Mesothelial cell of epicardium (in vitro differentiated cells): Measurements from ENCODE around the gene CEP44. TPM values are rescaled to one million over a fixed set of nuclear protein-coding genes. Genes with fewer than 3 reads are reported as not detected.

Experiments
- DNase-seq, 2 experiments: peaks; one replicate each; pipeline ENCODE4 v3.0.0; 2021; ENCODE audit warnings: low spot score in 2 of 2; ENCODE audit not compliant: unreplicated experiment in 2 of 2
- H3K27ac Mint-ChIP-seq: 2 replicates; pipeline ENCODE4 v1.8.0; 2021; ENCODE audit warnings: mixed read lengths
- H3K27me3 Mint-ChIP-seq: 2 replicates; pipeline ENCODE4 v1.8.0; 2021; ENCODE audit warnings: low read depth, mixed read lengths
- H3K36me3 Mint-ChIP-seq: 2 replicates; pipeline ENCODE4 v1.8.0; 2021; ENCODE audit warnings: mixed read lengths
- H3K4me1 Mint-ChIP-seq: 2 replicates; pipeline ENCODE4 v1.8.0; 2021; ENCODE audit warnings: mixed read lengths
- H3K4me3 Mint-ChIP-seq: 2 replicates; pipeline ENCODE4 v1.8.0; 2021; ENCODE audit warnings: mild to moderate bottlenecking, moderate library complexity, mixed read lengths
- H3K9me3 Mint-ChIP-seq: 2 replicates; pipeline ENCODE4 v1.8.0; 2021; ENCODE audit warnings: mixed read lengths
- total RNA-seq: library from RNA; stranded (reverse); gene quantifications from 3 replicates; pipeline ENCODE4 v1.2.1, GENCODE V29; 2021
- TF ChIP-seq, protein P1 (sequence below): fragments of 200-600 bp; sonication (generic); IDR thresholded peaks from one replicate; pipeline ENCODE4 v1.5.0; 2021; ENCODE audit warnings: antibody characterized with exemption; ENCODE audit not compliant: unreplicated experiment

The CEP44 gene
- total RNA-seq, 1 donor from 2014 or later = 24.1 TPM

GRCh38 chr4:174248407-174248806 is 35.3 kb upstream of the CEP44 start:
- TF ChIP-seq, protein P1, sequence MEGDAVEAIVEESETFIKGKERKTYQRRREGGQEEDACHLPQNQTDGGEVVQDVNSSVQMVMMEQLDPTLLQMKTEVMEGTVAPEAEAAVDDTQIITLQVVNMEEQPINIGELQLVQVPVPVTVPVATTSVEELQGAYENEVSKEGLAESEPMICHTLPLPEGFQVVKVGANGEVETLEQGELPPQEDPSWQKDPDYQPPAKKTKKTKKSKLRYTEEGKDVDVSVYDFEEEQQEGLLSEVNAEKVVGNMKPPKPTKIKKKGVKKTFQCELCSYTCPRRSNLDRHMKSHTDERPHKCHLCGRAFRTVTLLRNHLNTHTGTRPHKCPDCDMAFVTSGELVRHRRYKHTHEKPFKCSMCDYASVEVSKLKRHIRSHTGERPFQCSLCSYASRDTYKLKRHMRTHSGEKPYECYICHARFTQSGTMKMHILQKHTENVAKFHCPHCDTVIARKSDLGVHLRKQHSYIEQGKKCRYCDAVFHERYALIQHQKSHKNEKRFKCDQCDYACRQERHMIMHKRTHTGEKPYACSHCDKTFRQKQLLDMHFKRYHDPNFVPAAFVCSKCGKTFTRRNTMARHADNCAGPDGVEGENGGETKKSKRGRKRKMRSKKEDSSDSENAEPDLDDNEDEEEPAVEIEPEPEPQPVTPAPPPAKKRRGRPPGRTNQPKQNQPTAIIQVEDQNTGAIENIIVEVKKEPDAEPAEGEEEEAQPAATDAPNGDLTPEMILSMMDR = no peak
- Mint-ChIP-seq H3K27ac (no peak overlapping the region), H3K4me1 (peaks cover 11% of the 10 kb centered on the region), H3K36me3 (no peaks in the 10 kb centered on the region), H3K9me3 (no peaks in the 10 kb centered on the region), H3K4me3 (no peak overlapping the region), H3K27me3 (no peaks in the 10 kb centered on the region)
- DNase-seq = no peak

GRCh38 chr4:174252412-174252811 is 31.3 kb upstream of the CEP44 start:
- H3K9me3 Mint-ChIP-seq = no peaks in the 10 kb centered on the region
- DNase-seq = no peak
- H3K27ac Mint-ChIP-seq = no peak overlapping the region
- peaks cover 5% of the 10 kb centered on the region for H3K4me1 Mint-ChIP-seq
- TF ChIP-seq, protein P1 = no peak
- H3K36me3 Mint-ChIP-seq = peaks cover 5% of the 10 kb centered on the region
- H3K4me3 Mint-ChIP-seq = no peak overlapping the region
- no peaks in the 10 kb centered on the region for H3K27me3 Mint-ChIP-seq

DNA sequence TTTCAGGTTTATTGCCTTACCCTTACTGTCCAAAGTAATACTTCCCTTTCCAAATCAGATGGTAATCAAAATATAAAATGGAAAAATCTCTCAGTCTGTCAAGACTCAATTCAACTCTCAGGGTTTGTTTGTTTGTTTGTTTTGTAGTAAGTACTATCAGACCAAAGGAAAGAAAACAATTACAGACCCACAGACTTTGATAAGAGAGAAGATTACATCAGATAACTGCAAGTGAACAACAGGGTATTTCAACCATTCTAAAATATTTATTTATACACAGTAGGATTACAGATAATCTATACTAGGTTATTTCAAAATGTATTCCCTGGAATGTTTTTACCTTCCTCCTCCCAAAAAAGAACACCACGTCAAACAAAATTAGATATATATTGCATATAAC is 29.1 kb upstream of the CEP44 start:
- H3K9me3 Mint-ChIP-seq = no peaks in the 10 kb centered on the region

DNA sequence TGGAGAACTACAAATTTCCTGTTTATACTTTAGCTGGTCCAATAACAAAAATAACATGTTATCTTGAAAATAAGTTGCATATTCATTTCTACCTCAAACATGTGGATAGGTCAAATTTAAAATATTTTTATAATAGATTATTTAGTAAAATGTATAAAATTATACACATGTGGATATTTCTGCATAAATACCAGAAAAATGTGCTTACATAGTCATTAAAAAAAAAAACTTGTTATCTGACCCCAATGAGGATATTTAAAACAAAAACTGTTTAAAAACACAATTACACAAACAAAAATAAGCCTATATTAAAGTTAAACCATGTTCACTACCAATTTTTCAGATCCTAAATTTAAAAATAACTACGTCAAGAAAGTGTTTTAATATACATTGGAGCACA is 28.3 kb upstream of the CEP44 start:
- peaks cover 5% of the 10 kb centered on the region for H3K36me3 Mint-ChIP-seq
- TF ChIP-seq, protein P1 = no peak
- no peak for DNase-seq

More for the DNA sequence above, 29.1 kb upstream of the CEP44 start:
- Mint-ChIP-seq H3K27me3 (no peaks in the 10 kb centered on the region), H3K36me3 (peaks cover 5% of the 10 kb centered on the region), H3K4me1 (peaks cover 5% of the 10 kb centered on the region), H3K4me3 (no peak overlapping the region), H3K27ac (no peak overlapping the region)
- TF ChIP-seq, protein P1 = no peak
- DNase-seq = no peak

DNA sequence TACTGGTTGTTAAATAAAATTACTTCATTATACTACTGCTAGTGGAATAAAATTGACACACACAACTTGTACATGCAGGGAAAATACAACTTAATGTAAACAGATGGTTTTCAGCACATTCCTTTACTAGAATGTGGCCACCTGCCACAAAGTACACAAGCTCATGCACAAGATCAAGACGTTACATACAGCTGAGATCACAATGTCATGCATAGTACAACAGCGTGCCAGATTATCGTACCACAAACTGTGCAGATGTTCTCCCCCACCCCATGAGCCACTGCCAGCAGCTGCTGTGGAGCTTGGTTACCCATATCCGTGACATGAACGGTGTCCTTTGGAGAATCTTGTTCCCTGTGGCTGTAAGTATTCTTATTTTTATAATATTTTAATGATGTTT is 27.9 kb upstream of the CEP44 start:
- H3K4me3 Mint-ChIP-seq = no peak overlapping the region
- H3K4me1 Mint-ChIP-seq = peaks cover 3% of the 10 kb centered on the region
- no peak overlapping the region for H3K27ac Mint-ChIP-seq
- H3K9me3 Mint-ChIP-seq = no peaks in the 10 kb centered on the region
- TF ChIP-seq, protein P1 = no peak
- peaks cover 5% of the 10 kb centered on the region for H3K36me3 Mint-ChIP-seq
- no peak for DNase-seq
- H3K27me3 Mint-ChIP-seq = no peaks in the 10 kb centered on the region

More for the DNA sequence above, 28.3 kb upstream of the CEP44 start:
- H3K27me3 Mint-ChIP-seq = no peaks in the 10 kb centered on the region
- no peaks in the 10 kb centered on the region for H3K9me3 Mint-ChIP-seq
- no peak overlapping the region for H3K27ac Mint-ChIP-seq
- peaks cover 3% of the 10 kb centered on the region for H3K4me1 Mint-ChIP-seq
- no peak overlapping the region for H3K4me3 Mint-ChIP-seq

- no peaks in the 10 kb centered on the region for H3K27me3 Mint-ChIP-seq
- H3K36me3 Mint-ChIP-seq = peaks cover 5% of the 10 kb centered on the region
- no peaks in the 10 kb centered on the region for H3K9me3 Mint-ChIP-seq
- peaks cover 3% of the 10 kb centered on the region for H3K4me1 Mint-ChIP-seq
- TF ChIP-seq, protein P1 = no peak
- no peak overlapping the region for H3K4me3 Mint-ChIP-seq
- no peak for DNase-seq
- H3K27ac Mint-ChIP-seq = no peak overlapping the region
These were observed 27.4 kb upstream of the CEP44 start for GRCh38 chr4:174256277-174256713.
